ENCODE measurements around the gene PBX2. TPM values are rescaled to one million over a fixed set of nuclear protein-coding genes. Genes with fewer than 3 reads are reported as not detected.

PBX2 gene
- 33.6 and 45.0 TPM in 2 replicates for total RNA-seq

GRCh38 chr6:32190054-32190851 is at the start of gene PBX2:
Gene PBX2 (minus strand): TSS chr6:32190202. CDS start chr6:32189915, 287 bp downstream.

GRCh38 chr6:32223258-32224235 is 33.5 kb upstream of the PBX2 start, which contains the start of gene NOTCH4:
Gene NOTCH4 (minus strand): TSS chr6:32224067. CDS start chr6:32223928, 139 bp downstream.

GRCh38 chr6:32192608-32193039 is 2.6 kb upstream of the PBX2 start, which contains the start of gene GPSM3:
Gene GPSM3 (minus strand): TSS chr6:32192643. CDS start chr6:32192513, 130 bp downstream.

GRCh38 chr6:32184084-32184640 is 5.8 kb downstream of the PBX2 start, which contains the start of gene AGER:
Gene AGER (minus strand): TSS chr6:32184253. CDS start chr6:32184222, 31 bp downstream.

GRCh38 chr6:32177788-32178546 is 12.0 kb downstream of the PBX2 start, which contains the start of gene RNF5:
Gene RNF5 (plus strand): TSS chr6:32178405. CDS start chr6:32178512, 107 bp downstream.

GRCh38 chr6:32175711-32176475 is 14.1 kb downstream of the PBX2 start, which contains the start of gene AGPAT1:
Gene AGPAT1 (minus strand): TSS chr6:32176084. CDS start chr6:32171496, 4,588 bp downstream.

GRCh38 chr6:32164295-32164694 is 25.7 kb downstream of the PBX2 start, which contains the start of gene EGFL8:
Gene EGFL8 (plus strand): TSS chr6:32164595. CDS start chr6:32166166, 1,571 bp downstream.

GRCh38 chr6:32153564-32154513 is 36.2 kb downstream of the PBX2 start, which contains the start of gene PPT2:
Gene PPT2 (plus strand): TSS chr6:32154141. CDS start chr6:32154595, 454 bp downstream.

GRCh38 chr6:32151863-32152768 is 37.9 kb downstream of the PBX2 start, which contains the start of gene PRRT1:
Gene PRRT1 (minus strand): TSS chr6:32151939. CDS start chr6:32151827, 112 bp downstream.

Other genes with a start within 250 kb of the PBX2 start
- 11.4 and 11.6 TPM in 2 replicates for gene CFB, start 244.1 kb downstream of the PBX2 start, total RNA-seq
- 73.6 and 83.6 TPM in 2 replicates for gene NELFE, start 231.2 kb downstream of the PBX2 start, total RNA-seq
- 34.1 and 37.6 TPM in 2 replicates for gene SKIC2, start 231.0 kb downstream of the PBX2 start, total RNA-seq
- 13.5 and 15.4 TPM in 2 replicates for gene DXO, start 218.1 kb downstream of the PBX2 start, total RNA-seq
- 6.9 and 30.7 TPM in 2 replicates for gene C4A, start 208.1 kb downstream of the PBX2 start, total RNA-seq
- 14.6 and 48.8 TPM in 2 replicates for gene C4B, start 175.4 kb downstream of the PBX2 start, total RNA-seq
- 0.23 and 1.3 TPM in 2 replicates for gene CYP21A2, start 151.8 kb downstream of the PBX2 start, total RNA-seq
- 108 and 240 TPM in 2 replicates for gene TNXB, start 80.9 kb downstream of the PBX2 start, total RNA-seq
- 17.6 and 17.9 TPM in 2 replicates for gene ATF6B, start 62.0 kb downstream of the PBX2 start, total RNA-seq
- gene FKBPL, start 59.9 kb downstream of the PBX2 start, total RNA-seq: 2.1 and 3.4 TPM in 2 replicates
- gene PRRT1, start 38.3 kb downstream of the PBX2 start, total RNA-seq: 0.47 and 0.85 TPM in 2 replicates
- 12.1 and 16.1 TPM in 2 replicates for gene PPT2, start 36.1 kb downstream of the PBX2 start, total RNA-seq
- gene EGFL8, start 25.6 kb downstream of the PBX2 start, total RNA-seq: 1.6 and 3.7 TPM in 2 replicates
- gene AGPAT1, start 14.1 kb downstream of the PBX2 start, total RNA-seq: 65.4 and 84.0 TPM in 2 replicates
- gene RNF5, start 11.8 kb downstream of the PBX2 start, total RNA-seq: 23.2 and 53.2 TPM in 2 replicates
- 0.43 and 0.82 TPM in 2 replicates for gene AGER, start 5.9 kb downstream of the PBX2 start, total RNA-seq
- 0.26 and 4.9 TPM in 2 replicates for gene GPSM3, start 2.4 kb upstream of the PBX2 start, total RNA-seq
- gene NOTCH4, start 33.9 kb upstream of the PBX2 start, total RNA-seq: 0.70 and 1.4 TPM in 2 replicates
- gene TSBP1, start 181.7 kb upstream of the PBX2 start, total RNA-seq: not detected in 2 replicates
- gene BTNL2, start 217.0 kb upstream of the PBX2 start, total RNA-seq: not detected in 2 replicates
- not detected in 2 replicates for gene HLA-DRA, start 249.7 kb upstream of the PBX2 start, total RNA-seq